Epithelial cell of esophagus (primary cell): ENCODE measurements around the gene CRMP1.

Experiments
- DNase-seq: peaks from one replicate; pipeline ENCODE4 v3.0.0; 2010; ENCODE audit warnings: low read depth
- H3K4me3 ChIP-seq: 2 replicates; pipeline ENCODE4 v1.5.1; 2011; ENCODE audit warnings: mild to moderate bottlenecking, low read length, control low read depth
- TF ChIP-seq, protein P1 (sequence below): IDR thresholded peaks from 2 replicates; pipeline ENCODE4 v1.5.1; 2011; ENCODE audit warnings: low read depth, mild to moderate bottlenecking, low read length, control low read depth, inconsistent platforms; ENCODE audit not compliant: insufficient read depth; ENCODE audit errors: missing control alignments

CRMP1 gene

DNA sequence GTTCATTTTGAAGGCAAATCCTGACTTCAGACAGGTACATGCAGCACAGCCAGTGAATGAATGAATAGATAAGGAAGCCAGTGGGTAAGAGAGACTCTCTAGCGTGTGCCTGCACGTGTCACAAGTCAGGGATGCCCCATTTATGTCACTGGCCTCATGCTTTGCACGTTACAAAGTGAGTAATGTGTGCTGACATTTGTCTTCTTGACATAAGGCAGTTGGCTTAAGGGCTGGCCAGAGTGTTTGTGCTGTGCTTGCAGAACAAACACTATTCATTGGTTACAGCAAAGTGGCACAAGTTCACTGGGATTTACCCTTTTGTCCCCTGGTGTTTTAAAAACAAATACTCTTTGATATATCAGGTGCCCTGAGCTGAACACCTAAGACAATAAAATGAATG is 55.9 kb downstream of the CRMP1 start:
- TF ChIP-seq, protein P1, sequence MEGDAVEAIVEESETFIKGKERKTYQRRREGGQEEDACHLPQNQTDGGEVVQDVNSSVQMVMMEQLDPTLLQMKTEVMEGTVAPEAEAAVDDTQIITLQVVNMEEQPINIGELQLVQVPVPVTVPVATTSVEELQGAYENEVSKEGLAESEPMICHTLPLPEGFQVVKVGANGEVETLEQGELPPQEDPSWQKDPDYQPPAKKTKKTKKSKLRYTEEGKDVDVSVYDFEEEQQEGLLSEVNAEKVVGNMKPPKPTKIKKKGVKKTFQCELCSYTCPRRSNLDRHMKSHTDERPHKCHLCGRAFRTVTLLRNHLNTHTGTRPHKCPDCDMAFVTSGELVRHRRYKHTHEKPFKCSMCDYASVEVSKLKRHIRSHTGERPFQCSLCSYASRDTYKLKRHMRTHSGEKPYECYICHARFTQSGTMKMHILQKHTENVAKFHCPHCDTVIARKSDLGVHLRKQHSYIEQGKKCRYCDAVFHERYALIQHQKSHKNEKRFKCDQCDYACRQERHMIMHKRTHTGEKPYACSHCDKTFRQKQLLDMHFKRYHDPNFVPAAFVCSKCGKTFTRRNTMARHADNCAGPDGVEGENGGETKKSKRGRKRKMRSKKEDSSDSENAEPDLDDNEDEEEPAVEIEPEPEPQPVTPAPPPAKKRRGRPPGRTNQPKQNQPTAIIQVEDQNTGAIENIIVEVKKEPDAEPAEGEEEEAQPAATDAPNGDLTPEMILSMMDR: no peak
- DNase-seq: no peak
- H3K4me3 ChIP-seq: no peak overlapping the region

DNA sequence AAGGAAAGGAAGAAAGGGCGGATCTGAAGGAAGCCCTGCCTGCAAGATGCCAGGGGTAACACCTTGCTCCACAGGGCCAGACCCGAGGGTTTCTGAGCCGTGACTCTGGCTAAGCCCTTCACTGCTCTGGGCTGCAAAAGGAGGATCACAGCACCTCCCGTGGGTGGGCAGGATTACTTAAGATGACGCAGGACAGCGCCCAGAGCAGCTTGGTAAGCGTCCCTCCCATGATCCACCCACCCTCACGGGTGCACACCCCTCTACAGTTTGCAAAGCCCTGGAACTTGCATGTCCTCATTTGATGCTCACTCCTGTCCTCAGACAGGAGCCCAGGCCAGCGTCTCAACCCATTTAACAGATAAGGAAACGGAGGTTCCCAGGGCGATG is 64.9 kb downstream of the CRMP1 start:
- TF ChIP-seq, protein P1: no peak
- DNase-seq: no peak

DNA sequence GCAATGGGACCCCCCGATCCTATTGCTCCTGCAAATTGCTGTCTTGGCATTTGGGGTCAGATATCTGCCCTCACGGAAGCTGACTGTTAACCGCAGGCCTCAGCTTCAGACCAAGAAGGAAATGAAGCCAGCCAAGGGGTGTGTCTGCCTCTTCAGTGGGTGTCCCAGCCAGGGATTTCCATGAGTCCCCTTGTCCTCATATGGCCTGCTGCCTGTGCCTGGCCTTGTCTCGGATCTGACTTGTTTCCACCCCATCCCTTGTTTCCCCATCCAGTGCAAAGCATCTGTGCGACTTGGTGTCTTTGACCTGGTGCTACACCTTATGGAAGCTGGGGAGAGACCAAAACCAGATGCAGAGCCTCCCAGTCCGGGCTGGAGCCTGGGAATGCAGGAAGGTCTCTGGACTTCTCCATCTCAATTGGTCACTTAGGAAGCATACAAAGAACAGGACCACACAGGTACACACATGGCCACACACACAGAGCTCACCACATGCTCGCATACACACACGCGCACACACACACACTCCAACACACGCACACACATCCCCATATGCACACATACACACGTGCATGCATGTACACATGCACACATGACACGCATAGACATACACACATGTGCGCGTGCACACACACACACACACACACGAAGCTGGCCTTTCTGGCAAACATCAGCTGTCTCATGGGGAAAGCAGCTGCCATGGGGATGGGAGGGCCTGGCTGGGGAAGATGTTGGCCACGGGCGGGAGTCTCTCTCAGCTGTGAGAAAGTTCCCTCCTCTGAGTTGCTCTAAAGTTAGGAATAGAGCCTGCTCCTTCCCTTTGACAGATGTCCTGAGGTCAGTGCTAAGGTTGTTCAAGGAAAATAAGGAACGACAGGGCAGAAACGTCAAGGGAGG is 65.5 kb downstream of the CRMP1 start:
- no peak for DNase-seq
- TF ChIP-seq, protein P1: no peak
- no peak overlapping the region for H3K4me3 ChIP-seq

More for the DNA sequence above, 64.9 kb downstream of the CRMP1 start:
- no peak overlapping the region for H3K4me3 ChIP-seq

DNA sequence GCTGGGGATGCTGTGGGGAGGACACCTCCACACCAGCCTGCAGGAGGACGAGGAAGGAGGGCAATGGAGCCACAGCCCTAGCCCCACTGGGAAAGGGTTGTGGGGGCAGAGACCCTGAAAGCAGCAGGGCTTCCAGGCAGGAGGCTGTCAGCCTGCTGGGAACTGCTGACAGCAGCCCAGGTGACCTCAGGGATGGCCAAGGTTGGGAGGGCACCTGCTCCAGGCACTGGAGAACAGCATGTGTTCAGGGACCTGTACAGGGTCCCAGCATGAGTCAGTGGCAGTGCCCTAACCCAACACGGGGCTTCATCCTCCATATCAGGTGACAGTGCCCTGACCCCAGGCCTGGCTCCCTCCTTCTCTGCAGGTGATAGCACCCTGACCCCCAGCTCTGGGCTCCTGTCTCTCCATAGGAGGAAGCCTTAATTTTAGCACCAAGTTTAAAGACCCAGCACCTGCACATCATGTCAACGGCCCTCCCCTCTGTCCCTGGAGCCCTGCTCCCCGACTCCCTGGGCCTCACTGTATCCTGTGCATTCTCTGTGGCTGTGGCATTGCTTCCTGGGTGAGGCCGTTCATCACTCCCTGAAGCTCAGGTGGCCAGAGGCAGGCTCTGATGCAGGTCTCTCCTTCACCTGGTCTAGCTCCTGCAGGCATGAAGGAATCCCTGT is 66.3 kb downstream of the CRMP1 start:
- no peak overlapping the region for H3K4me3 ChIP-seq
- DNase-seq: no peak
- TF ChIP-seq, protein P1: no peak

DNA sequence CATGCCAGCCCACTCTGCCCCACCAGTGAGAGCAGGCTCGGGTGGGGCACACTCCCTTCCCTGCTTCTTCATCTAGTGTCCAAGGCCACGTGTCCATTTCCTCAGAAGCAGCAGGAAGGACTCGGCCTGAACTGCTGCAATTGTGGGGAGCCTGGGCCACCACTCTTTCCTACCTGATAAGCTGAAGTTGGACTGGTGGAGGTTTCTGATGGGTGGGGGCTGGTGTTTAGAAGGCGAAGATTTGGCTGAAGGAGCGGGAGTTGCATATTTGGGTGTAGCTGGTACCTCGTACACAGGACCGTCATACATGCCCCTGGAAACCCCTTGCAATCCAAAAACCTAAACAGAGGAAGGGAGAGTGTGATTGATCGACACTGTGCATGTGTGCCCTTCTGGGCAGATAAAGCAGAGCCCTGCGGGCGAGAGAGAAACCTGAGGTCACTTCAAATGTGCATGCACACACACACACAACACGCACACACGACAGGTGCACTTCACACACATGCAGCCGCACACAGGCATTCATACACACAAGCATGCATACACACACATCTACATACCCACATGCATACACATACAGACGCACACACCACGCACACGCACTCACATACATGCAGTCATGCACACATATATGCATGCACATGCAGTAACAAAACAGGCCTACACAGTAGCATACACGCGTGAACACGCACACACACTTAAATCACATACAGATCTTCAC is 67.4 kb downstream of the CRMP1 start:
- TF ChIP-seq, protein P1: no peak
- H3K4me3 ChIP-seq: no peak overlapping the region
- no peak for DNase-seq

DNA sequence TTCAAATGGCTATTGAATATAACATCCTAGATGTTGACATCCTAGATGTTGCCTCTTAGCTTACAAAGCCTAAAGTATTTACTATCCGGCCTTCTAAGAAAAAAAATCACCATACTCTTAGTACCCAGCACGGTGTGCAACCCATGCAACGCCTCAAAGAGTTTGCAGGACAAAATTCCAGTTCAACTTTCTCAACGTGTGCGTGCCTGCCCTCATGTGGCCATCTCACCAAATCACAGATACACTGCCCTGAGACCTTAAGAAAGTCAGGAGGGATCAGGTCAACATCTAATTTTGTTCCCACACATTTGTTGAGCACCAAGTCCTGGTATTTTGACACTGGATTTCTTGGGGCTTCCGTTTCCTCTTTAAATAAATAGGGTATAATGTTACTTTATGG is 68.3 kb downstream of the CRMP1 start:
- H3K4me3 ChIP-seq: no peak overlapping the region
- TF ChIP-seq, protein P1: peak; percentile 74
- DNase-seq: peak; percentile 59
